BJ (cell line): ENCODE results near the gene ATP7B. TPM values are rescaled to one million over a fixed set of nuclear protein-coding genes. Genes with fewer than 3 reads are reported as not detected.

ENCODE experiments used
- CTCF ChIA-PET: fragments of 350-600 bp; formaldehyde crosslinking; extraction: SDS; loops from one replicate; lab custom pipeline; 2021; ENCODE audit warnings: antibody characterized with exemption, inconsistent platforms; lab: Yijun Ruan, JAX
- POLR2A ChIA-PET: fragments of 300-600 bp; sonication (Branson Sonifier 250); formaldehyde crosslinking; extraction: SDS; loops from one replicate; lab custom pipeline; 2021; ENCODE audit warnings: antibody characterized with exemption; lab: Charles Lee
- DNase-seq: peaks from one replicate; pipeline ENCODE4 v3.0.0-alpha.2; 2011; ENCODE audit warnings: low read depth
- H3K27me3 ChIP-seq: 2 replicates; pipeline ENCODE4 v1.6.0; 2011; ENCODE audit warnings: low read length; ENCODE audit not compliant: control insufficient read depth, insufficient read depth
- H3K36me3 ChIP-seq: 2 replicates; pipeline ENCODE4 v1.5.1; 2011; ENCODE audit warnings: low read length; ENCODE audit not compliant: control insufficient read depth, insufficient read depth
- H3K4me3 ChIP-seq: 2 replicates; pipeline ENCODE4 v1.5.1; 2011; ENCODE audit warnings: low read depth, mild to moderate bottlenecking, control low read depth, low read length
- CTCF ChIP-seq: IDR thresholded peaks from 2 replicates; pipeline ENCODE4 v1.5.1; 2011; ENCODE audit warnings: low read depth, mild to moderate bottlenecking, control low read depth, inconsistent platforms, low read length, moderate library complexity; ENCODE audit not compliant: insufficient read depth
- polyA plus RNA-seq: library from polyadenylated mRNA; depleted of rRNA; stranded (reverse); fragments of >200 nt; gene quantifications from 2 replicates; pipeline ENCODE4 v1.2.3, GENCODE V29; 2011

The ATP7B gene
- polyA plus RNA-seq, 1 experiment: 2.5 TPM

GRCh38 chr13:51956717-51957116 lies 54.5 kb downstream of the ATP7B start:
- Histone ChIP-seq H3K36me3 (no peaks in the 10 kb centered on the region), H3K27me3 (no peaks in the 10 kb centered on the region), H3K4me3 (no peak overlapping the region)
- no peak for DNase-seq
- CTCF ChIA-PET: interaction anchor here (0.6 kb wide), 1 partner anchor 27 kb away, joined by 3 read pairs; no protein-coding TSS in a partner anchor
- TF ChIP-seq CTCF: no peak
- POLR2A ChIA-PET: interaction anchor here (0.7 kb wide), 1 partner anchor 22 kb away, joined by 3 read pairs; no protein-coding TSS in a partner anchor

- CTCF ChIA-PET: interaction anchor here (0.6 kb wide), 1 partner anchor 26 kb away, joined by 3 read pairs; no protein-coding TSS in a partner anchor
- DNase-seq: no peak
- TF ChIP-seq CTCF: no peak
- Histone ChIP-seq H3K36me3 (no peaks in the 10 kb centered on the region), H3K27me3 (no peaks in the 10 kb centered on the region), H3K4me3 (no peak overlapping the region)
- POLR2A ChIA-PET: interaction anchor here (0.7 kb wide), 1 partner anchor 21 kb away, joined by 3 read pairs; no protein-coding TSS in a partner anchor
Observed at GRCh38 chr13:51955816-51956603, 55.2 kb downstream of the ATP7B start.

- ChIA-PET POLR2A (no interaction called here), CTCF (no interaction called here)
- DNase-seq: no peak
- no peak for TF ChIP-seq CTCF
- no peak overlapping the region for H3K4me3 ChIP-seq
- H3K27me3 ChIP-seq: no peaks in the 10 kb centered on the region
- H3K36me3 ChIP-seq: no peaks in the 10 kb centered on the region
Observed at GRCh38 chr13:51955281-51955771, 55.9 kb downstream of the ATP7B start.

GRCh38 chr13:51953347-51954195 lies 57.7 kb downstream of the ATP7B start:
- ChIA-PET POLR2A (no interaction called here), CTCF (no interaction called here)
- Histone ChIP-seq H3K27me3 (no peaks in the 10 kb centered on the region), H3K36me3 (no peaks in the 10 kb centered on the region), H3K4me3 (no peak overlapping the region)
- no peak for TF ChIP-seq CTCF
- DNase-seq: no peak

- ChIA-PET CTCF (no interaction called here), POLR2A (no interaction called here)
- Histone ChIP-seq H3K27me3 (no peaks in the 10 kb centered on the region), H3K4me3 (no peak overlapping the region), H3K36me3 (no peaks in the 10 kb centered on the region)
- no peak for TF ChIP-seq CTCF
- no peak for DNase-seq
Observed at GRCh38 chr13:51950722-51951121, 60.5 kb downstream of the ATP7B start.
